Measurements from ENCODE around the gene KRT31. TPM values are rescaled to one million over a fixed set of nuclear protein-coding genes. Genes with fewer than 3 reads are reported as not detected.

The KRT31 gene
- total and polyA plus RNA-seq, 2 of the 4 experiments (the other 2 are of a cell fraction), result 0.05 TPM; not detected in 1

DNA sequence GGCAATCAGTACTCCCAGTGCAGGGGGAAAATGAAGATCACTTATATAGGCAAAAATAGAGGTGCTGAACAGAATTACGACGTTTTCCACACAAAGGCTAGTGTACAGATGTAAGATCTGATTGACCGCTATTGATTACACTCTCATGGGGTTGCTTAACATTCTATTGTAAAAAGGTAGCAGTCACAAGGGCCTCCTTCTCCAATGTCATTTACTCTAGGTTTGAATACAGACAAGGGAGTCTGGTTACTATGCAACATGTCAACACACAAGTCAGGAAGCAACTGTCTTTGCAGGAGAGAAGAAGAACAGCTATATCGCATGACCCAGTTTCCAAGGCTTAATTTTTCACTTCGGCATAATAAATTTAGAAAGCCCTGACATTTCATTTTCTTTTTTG lies 19.1 kb upstream of the KRT31 start:
- no peak for ATAC-seq (ENCODE audit: low read depth)
- intact Hi-C loops (cut with micrococcal nuclease), result no loop called here
- dilution Hi-C loops (cut with HindIII; ENCODE audit: low sequenced_read_pairs, unreplicated experiment), result no loop called here
- peak overlapping the region; percentile 42; the same call in 1 of the 2 replicates for H4K5ac ChIP-seq (ENCODE audit: low read depth, low read length)
- no peak overlapping the region for H3K4me3 ChIP-seq (ENCODE audit: insufficient read depth, low read depth, low read length)
- peak overlapping the region; percentile 76 for H3K4ac ChIP-seq (ENCODE audit: low read depth, low read length)
- H2BK5ac ChIP-seq (ENCODE audit: low read depth, low read length, poor library complexity, severe bottlenecking), result peak overlapping the region; percentile 89
- peaks cover 29% of the 10 kb centered on the region for H3K9me1 ChIP-seq (ENCODE audit: insufficient read depth, low read length)
- H3K18ac ChIP-seq (ENCODE audit: low read depth, low read length), result peak overlapping the region; percentile 79; the same call in 1 of the 2 replicates
- H2AK5ac ChIP-seq (ENCODE audit: low read depth, low read length), result peak overlapping the region; percentile 62
- no peaks in the 10 kb centered on the region for H3K36me3 ChIP-seq (ENCODE audit: control insufficient read depth, insufficient read depth, low read length)
- H2BK120ac ChIP-seq (ENCODE audit: low read depth, low read length), result peak overlapping the region; percentile 56
- H4K91ac ChIP-seq (ENCODE audit: insufficient read depth, low read depth, low read length), result peak overlapping the region; percentile 16; the same call in 1 of the 2 replicates
- H2AK9ac ChIP-seq (replicated peaks; ENCODE audit: low read depth, low read length, poor library complexity), result no peak overlapping the region
- WGBS, 2 experiments (ENCODE audit: extremely low coverage in 2 of 2, insufficient read length in 1 of 2), result no CpG with 5 or more reads among the region's 5 CpGs
- peak overlapping the region; percentile 59; the same call in 2 of the 3 replicates for H2BK15ac ChIP-seq (ENCODE audit: low read depth, low read length)
- no TSS peak for BruUV-seq (replicated peaks)
- peak overlapping the region; percentile 34; the same call in 1 of the 2 replicates for H3K23ac ChIP-seq (ENCODE audit: low read depth, low read length)
- H3K14ac ChIP-seq (replicated peaks; ENCODE audit: low read depth, low read length), result peak overlapping the region; percentile 76; the same call in 1 of the 2 replicates
- no peaks in the 10 kb centered on the region for H3K27me3 ChIP-seq (ENCODE audit: control insufficient read depth, insufficient read depth, low read length)
- DNase-seq, result no peak
- ChIA-PET POLR2A (ENCODE audit: unreplicated experiment) (no interaction called here), CTCF (interaction anchor here (1.0 kb wide), 1 partner anchor 598 kb away, joined by 3 read pairs; no protein-coding TSS in a partner anchor)
- in situ Hi-C loops (cut with MboI; ENCODE audit: low sequenced_read_pairs), result no loop called here
- H3K9ac ChIP-seq (ENCODE audit: low read depth, low read length), result no peak overlapping the region
- H2AFZ ChIP-seq (replicated peaks; ENCODE audit: low read length, poor library complexity), result no peak overlapping the region
- H4K8ac ChIP-seq (ENCODE audit: low read depth in 2 of 2, low read length in 2 of 2), result peak overlapping the region in 1 of 2 experiments; percentile 31; a peak in 1 of 4 replicates
- H2BK20ac ChIP-seq (ENCODE audit: low read depth, low read length), result peak overlapping the region; percentile 53
- no peaks in the 10 kb centered on the region for H4K20me1 ChIP-seq (ENCODE audit: insufficient read depth, low read length)
- H3K9me3 ChIP-seq (ENCODE audit: control insufficient read depth, insufficient read depth, low read length), result no peaks in the 10 kb centered on the region
- no peak for TF ChIP-seq FOS (IDR thresholded peaks at IDR 0.05; ENCODE audit: low read depth, low read length)
- no peak for TF ChIP-seq SMC3 (IDR thresholded peaks at IDR 0.05; ENCODE audit: low read depth, low read length)
- TF ChIP-seq RAD21 (IDR thresholded peaks at IDR 0.05; ENCODE audit: low read length), result no peak
- TF ChIP-seq NFE2L2 (IDR thresholded peaks at IDR 0.05; ENCODE audit: low read depth, low read length), result no peak
- no peak for TF ChIP-seq RCOR1 (IDR thresholded peaks at IDR 0.05; ENCODE audit: insufficient replicate concordance, low read length)
- no peak for TF ChIP-seq POLR2A (IDR thresholded peaks at IDR 0.05; ENCODE audit: low read depth, low read length)
- TF ChIP-seq RFX5 (IDR thresholded peaks at IDR 0.05; ENCODE audit: low read depth, low read length), result no peak
- TF ChIP-seq, protein P1, sequence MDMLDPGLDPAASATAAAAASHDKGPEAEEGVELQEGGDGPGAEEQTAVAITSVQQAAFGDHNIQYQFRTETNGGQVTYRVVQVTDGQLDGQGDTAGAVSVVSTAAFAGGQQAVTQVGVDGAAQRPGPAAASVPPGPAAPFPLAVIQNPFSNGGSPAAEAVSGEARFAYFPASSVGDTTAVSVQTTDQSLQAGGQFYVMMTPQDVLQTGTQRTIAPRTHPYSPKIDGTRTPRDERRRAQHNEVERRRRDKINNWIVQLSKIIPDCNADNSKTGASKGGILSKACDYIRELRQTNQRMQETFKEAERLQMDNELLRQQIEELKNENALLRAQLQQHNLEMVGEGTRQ (IDR thresholded peaks at IDR 0.05; ENCODE audit: low read depth, low read length), result no peak
- TF ChIP-seq CEBPB (IDR thresholded peaks at IDR 0.05; ENCODE audit: low read depth, low read length), result no peak
- TF ChIP-seq, protein P2, sequence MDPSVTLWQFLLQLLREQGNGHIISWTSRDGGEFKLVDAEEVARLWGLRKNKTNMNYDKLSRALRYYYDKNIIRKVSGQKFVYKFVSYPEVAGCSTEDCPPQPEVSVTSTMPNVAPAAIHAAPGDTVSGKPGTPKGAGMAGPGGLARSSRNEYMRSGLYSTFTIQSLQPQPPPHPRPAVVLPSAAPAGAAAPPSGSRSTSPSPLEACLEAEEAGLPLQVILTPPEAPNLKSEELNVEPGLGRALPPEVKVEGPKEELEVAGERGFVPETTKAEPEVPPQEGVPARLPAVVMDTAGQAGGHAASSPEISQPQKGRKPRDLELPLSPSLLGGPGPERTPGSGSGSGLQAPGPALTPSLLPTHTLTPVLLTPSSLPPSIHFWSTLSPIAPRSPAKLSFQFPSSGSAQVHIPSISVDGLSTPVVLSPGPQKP (IDR thresholded peaks at IDR 0.05; ENCODE audit: borderline replicate concordance, low read depth, low read length), result no peak
- no peak for TF ChIP-seq CHD1 (IDR thresholded peaks at IDR 0.05; ENCODE audit: low read depth, low read length)
- TF ChIP-seq MAFK (IDR thresholded peaks at IDR 0.05; ENCODE audit: low read depth, low read length), result no peak
- TF ChIP-seq BHLHE40 (IDR thresholded peaks at IDR 0.05; ENCODE audit: low read depth, low read length), result no peak
- no peak for TF ChIP-seq MAZ (IDR thresholded peaks at IDR 0.05; ENCODE audit: borderline replicate concordance, low read depth, low read length)
- TF ChIP-seq, protein P3, sequence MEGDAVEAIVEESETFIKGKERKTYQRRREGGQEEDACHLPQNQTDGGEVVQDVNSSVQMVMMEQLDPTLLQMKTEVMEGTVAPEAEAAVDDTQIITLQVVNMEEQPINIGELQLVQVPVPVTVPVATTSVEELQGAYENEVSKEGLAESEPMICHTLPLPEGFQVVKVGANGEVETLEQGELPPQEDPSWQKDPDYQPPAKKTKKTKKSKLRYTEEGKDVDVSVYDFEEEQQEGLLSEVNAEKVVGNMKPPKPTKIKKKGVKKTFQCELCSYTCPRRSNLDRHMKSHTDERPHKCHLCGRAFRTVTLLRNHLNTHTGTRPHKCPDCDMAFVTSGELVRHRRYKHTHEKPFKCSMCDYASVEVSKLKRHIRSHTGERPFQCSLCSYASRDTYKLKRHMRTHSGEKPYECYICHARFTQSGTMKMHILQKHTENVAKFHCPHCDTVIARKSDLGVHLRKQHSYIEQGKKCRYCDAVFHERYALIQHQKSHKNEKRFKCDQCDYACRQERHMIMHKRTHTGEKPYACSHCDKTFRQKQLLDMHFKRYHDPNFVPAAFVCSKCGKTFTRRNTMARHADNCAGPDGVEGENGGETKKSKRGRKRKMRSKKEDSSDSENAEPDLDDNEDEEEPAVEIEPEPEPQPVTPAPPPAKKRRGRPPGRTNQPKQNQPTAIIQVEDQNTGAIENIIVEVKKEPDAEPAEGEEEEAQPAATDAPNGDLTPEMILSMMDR (conservative IDR thresholded peaks at IDR 0.05; ENCODE audit: low read depth, low read length), result no peak
- no peak for TF ChIP-seq MXI1 (IDR thresholded peaks at IDR 0.05; ENCODE audit: borderline replicate concordance, low read depth, low read length)
- H3K27ac ChIP-seq (ENCODE audit: insufficient read depth, low read length), result peak overlapping the region; percentile 18; the same call in 1 of the 2 replicates
- H3K79me1 ChIP-seq (ENCODE audit: low read depth in 1 of 2, low read length in 2 of 2), result no peaks in the 10 kb centered on the region
- H3K4me2 ChIP-seq (ENCODE audit: low read depth, low read length), result no peak overlapping the region; the same call in 1 of the 2 replicates
- H3K56ac ChIP-seq (ENCODE audit: extremely low read depth, insufficient read depth, low read length), result no peak overlapping the region; the same call in none of the 2 replicates
- H3K4me1 ChIP-seq (ENCODE audit: control insufficient read depth, insufficient read depth, low read length), result peaks cover 36% of the 10 kb centered on the region
